RWPE1 (cell line): Measurements from ENCODE around the gene PTGER2.

ENCODE experiments used
- CTCF ChIA-PET: fragments of 350-600 bp; sonication (Branson Sonifier 250); formaldehyde crosslinking; extraction: SDS; loops from one replicate; lab custom pipeline; 2021; lab: Yijun Ruan, JAX
- POLR2A ChIA-PET: fragments of 400-600 bp; formaldehyde crosslinking; extraction: SDS; loops from one replicate; lab custom pipeline; 2020; ENCODE audit warnings: antibody characterized with exemption; ENCODE audit not compliant: low non-redundant PET; lab: Yijun Ruan, JAX
- DNase-seq: peaks from one replicate; pipeline ENCODE4 v3.0.0; 2012; ENCODE audit warnings: low spot score
- H3K27ac ChIP-seq: fragments of 450-650 bp; 2 replicates; pipeline ENCODE4 v1.5.1; 2017
- TF ChIP-seq, protein P1 (sequence below): fragments of 450-650 bp; conservative IDR thresholded peaks from 2 replicates; pipeline ENCODE4 v1.5.1; 2017; ENCODE audit warnings: low read depth, mild to moderate bottlenecking

The PTGER2 gene

DNA sequence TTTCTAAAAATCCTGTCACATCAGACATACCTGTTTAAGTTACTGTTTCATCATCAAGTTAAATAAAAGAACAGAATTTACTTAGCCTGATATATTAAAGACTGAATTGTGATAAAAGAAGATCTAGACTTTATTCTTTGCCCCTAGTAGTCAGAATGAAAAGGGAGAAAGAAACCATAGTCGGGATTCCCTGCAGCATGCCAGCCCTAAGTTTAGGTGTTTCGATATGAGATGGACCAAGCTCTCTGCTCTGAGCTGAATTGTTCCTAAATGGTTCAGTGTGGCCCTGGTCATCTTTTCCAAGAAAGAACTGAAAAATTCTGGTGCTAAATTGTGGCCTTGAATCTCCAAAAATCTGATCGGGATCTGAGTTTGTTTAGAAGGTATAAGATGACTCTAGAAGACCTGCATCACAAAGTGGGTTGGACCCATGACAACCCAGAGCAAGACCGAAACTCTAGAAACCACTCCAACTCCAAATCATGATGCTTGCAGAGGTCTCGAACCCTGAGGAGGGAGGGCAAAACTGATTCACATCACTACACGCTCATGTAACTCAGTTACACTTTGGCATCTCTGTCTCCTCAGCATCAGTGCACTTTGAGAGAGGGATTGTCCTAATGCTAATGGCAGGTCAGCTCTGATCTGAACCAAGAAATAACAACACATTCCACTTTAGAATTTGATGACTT lies 15.7 kb downstream of the PTGER2 start:
- no peak for DNase-seq
- TF ChIP-seq, protein P1, sequence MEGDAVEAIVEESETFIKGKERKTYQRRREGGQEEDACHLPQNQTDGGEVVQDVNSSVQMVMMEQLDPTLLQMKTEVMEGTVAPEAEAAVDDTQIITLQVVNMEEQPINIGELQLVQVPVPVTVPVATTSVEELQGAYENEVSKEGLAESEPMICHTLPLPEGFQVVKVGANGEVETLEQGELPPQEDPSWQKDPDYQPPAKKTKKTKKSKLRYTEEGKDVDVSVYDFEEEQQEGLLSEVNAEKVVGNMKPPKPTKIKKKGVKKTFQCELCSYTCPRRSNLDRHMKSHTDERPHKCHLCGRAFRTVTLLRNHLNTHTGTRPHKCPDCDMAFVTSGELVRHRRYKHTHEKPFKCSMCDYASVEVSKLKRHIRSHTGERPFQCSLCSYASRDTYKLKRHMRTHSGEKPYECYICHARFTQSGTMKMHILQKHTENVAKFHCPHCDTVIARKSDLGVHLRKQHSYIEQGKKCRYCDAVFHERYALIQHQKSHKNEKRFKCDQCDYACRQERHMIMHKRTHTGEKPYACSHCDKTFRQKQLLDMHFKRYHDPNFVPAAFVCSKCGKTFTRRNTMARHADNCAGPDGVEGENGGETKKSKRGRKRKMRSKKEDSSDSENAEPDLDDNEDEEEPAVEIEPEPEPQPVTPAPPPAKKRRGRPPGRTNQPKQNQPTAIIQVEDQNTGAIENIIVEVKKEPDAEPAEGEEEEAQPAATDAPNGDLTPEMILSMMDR: no peak
- ChIA-PET CTCF (interaction anchor here (0.6 kb wide), 1 partner anchor 97 kb away, joined by 3 read pairs; no protein-coding TSS in a partner anchor), POLR2A (no interaction called here)
- no peak overlapping the region for H3K27ac ChIP-seq

DNA sequence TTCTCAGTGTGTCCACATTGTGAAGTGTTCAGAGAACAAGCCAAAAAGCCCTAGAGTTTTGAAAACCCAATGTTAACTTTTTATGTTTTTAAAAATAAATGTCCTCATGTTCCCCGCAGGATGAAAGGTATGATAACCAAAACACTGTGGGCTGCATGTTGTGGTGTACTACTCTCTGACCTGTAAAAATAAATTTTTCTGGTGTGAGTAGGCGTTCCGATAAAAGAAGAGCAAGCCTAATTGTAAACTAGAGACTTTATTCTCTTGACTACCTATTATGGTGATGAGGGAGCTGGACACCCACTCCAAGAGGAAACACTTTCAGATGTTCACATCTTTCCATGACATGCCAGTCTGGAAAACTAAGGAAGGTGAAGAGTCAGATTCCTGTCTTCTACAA lies 18.2 kb downstream of the PTGER2 start:
- POLR2A ChIA-PET: no interaction called here
- no peak for DNase-seq
- CTCF ChIA-PET: no interaction called here
- TF ChIP-seq, protein P1: no peak
- H3K27ac ChIP-seq: no peak overlapping the region

DNA sequence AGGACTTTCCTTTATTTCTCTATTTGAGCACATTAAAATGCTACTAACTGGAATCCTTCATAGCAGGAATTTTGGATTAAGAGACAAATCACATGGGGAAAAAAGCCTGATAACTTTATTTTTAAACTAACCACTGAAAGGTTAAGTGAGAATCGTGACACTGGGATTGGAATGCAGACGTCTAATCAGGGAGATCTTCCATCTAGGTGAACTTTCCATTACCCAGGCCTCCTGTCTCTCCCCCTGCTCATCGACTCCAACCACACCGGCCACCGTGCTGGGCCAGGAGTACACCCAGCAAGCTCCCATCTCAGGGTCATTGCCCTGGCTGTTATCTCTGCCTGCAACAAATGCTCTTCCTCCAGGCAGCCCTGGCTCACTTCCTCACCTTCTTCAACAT lies 19.0 kb downstream of the PTGER2 start:
- no peak overlapping the region for H3K27ac ChIP-seq
- TF ChIP-seq, protein P1: no peak
- no peak for DNase-seq
- ChIA-PET POLR2A (no interaction called here), CTCF (no interaction called here)

DNA sequence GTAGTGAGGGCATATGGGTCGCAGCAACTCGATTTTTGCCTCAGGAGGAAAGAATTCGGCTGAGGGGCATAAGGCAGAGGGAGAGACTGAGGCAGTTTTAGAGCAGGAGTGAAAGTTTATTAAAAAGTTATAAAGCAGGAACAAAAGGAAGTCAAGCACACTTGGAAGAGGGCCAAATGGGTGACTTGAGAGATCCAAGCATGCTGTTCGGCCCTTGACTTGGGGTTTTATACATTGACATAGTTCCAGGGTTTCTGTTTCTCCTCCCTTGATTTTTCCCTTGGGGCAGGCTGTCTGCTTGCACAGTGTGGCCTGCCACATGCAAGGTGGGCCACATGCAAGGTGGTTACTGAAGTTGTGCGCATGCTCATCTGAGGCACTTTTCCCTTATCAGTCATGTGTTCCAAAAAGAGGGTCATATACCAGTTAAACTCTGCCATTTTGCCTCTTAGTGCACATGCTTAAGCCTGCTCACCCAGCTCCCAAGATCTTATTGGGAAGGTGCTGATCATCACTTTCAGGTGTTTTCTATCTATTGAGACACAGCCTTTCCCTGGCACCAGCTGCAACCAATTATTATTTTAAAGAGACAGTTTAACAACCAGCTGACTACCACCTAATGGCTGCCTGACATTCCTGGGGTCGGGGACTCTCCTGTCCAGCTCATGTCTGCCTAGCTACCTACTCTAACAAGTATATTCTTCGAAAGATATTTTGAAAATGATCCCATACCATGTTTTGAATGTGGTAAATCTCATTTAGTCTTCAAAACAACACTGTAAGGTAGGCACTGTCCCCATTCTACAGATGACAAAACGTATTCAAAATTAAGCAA lies 19.9 kb downstream of the PTGER2 start:
- H3K27ac ChIP-seq: no peak overlapping the region
- CTCF ChIA-PET: no interaction called here
- TF ChIP-seq, protein P1: no peak
- POLR2A ChIA-PET: no interaction called here
- DNase-seq: no peak

DNA sequence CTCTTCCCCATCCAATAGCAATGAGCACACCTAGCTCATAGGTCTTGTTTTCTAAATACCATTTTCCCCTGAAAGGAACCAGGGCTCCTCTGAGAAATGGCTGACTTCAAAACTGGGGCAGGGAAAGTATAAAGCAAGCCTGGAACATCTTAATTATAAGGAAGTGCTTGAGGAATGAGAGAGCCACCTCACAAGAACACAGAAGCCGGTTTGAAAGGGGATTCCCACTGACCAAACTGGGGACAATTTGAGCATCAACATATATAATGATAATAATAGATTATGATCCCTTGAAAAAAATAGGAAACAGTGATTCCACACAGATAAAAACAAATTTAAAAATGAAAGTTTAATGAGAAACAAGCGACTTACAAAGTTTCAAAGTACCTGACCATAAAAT lies 22.1 kb downstream of the PTGER2 start:
- H3K27ac ChIP-seq: no peak overlapping the region
- ChIA-PET CTCF (no interaction called here), POLR2A (no interaction called here)
- DNase-seq: no peak
- TF ChIP-seq, protein P1: no peak

- TF ChIP-seq, protein P1: no peak
- no peak overlapping the region for H3K27ac ChIP-seq
- peak; percentile 75 for DNase-seq
- CTCF ChIA-PET: no interaction called here
- POLR2A ChIA-PET: no interaction called here
Measured at GRCh38 chr14:52338051-52338681, 24.1 kb downstream of the PTGER2 start.
